Stomach (tissue), 9 donors: ENCODE measurements around the gene SYVN1. TPM values are rescaled to one million over a fixed set of nuclear protein-coding genes. Genes with fewer than 3 reads are reported as not detected.

Experiments
- DNase-seq, 2 donors: peaks; one replicate each; pipeline versions ENCODE4 v3.0.0 to v3.0.0-alpha.2; 2013 to 2019
- H3K27ac ChIP-seq, 5 donors: fragments of 200-600 bp in 4 of 5; sonication (generic) in 4 of 5; one replicate each; pipeline ENCODE4 v1.5.1; 2013 to 2019; ENCODE audit warnings: mild to moderate bottlenecking in 1 of 5, moderate library complexity in 1 of 5
- H3K27me3 ChIP-seq, 3 donors: fragments of 200-600 bp; sonication (generic); one replicate each; pipeline ENCODE4 v1.5.1; 2017 to 2019; ENCODE audit warnings: mixed run types in 1 of 3
- H3K36me3 ChIP-seq, 4 donors: fragments of 200-600 bp; sonication (generic); 1 replicate in 3 of 4; 2 replicates in 1 of 4; pipeline ENCODE4 v1.5.1; 2016 to 2019
- H3K4me1 ChIP-seq, 4 donors: fragments of 200-600 bp; sonication (generic); one replicate each; pipeline ENCODE4 v1.5.1; 2016 to 2019
- H3K4me3 ChIP-seq, 4 donors: fragments of 200-600 bp; sonication (generic) in 3 of 4; one replicate each; pipeline ENCODE4 v1.5.1; 2016 to 2019; ENCODE audit warnings: mild to moderate bottlenecking in 1 of 4
- H3K9me3 ChIP-seq, 4 donors: fragments of 200-600 bp; sonication (generic); one replicate each; pipeline ENCODE4 v1.5.1; 2016 to 2019
- EP300 ChIP-seq: sonication (generic); formaldehyde crosslinking; IDR thresholded peaks from one replicate; pipeline ENCODE4 v1.6.1; 2017; ENCODE audit warnings: antibody characterized with exemption
- POLR2A ChIP-seq, 4 donors: fragments of 450-650 bp; IDR thresholded peaks; one replicate each; pipeline ENCODE4 v1.6.1; 2016; ENCODE audit warnings: antibody characterized with exemption in 4 of 4, control low read depth in 2 of 4, mild to moderate bottlenecking in 1 of 4, moderate library complexity in 1 of 4
- POLR2AphosphoS5 ChIP-seq, 3 donors: sonication (generic); formaldehyde crosslinking; IDR thresholded peaks; one replicate each; pipeline ENCODE4 v1.6.1; 2016; ENCODE audit warnings: antibody characterized with exemption in 3 of 3
- WGBS, 5 donors: extraction: QIAGEN DNeasy Blood & Tissue Kit in 3 of 5; methylation state at CpG; one replicate each; pipeline versions ENCODE4 v1.1.5 to v1.1.7; 2013 to 2018; 5-methylcytosine and 5-hydroxymethylcytosine counted together
- intact Hi-C: fragments of 100-400 bp; cut with DNase I; formaldehyde crosslinking; loops from one replicate; pipeline ENCODE4 v1.15.1; 2023; ENCODE audit warnings: low total_unique reads
- polyA plus RNA-seq, 3 donors: library from polyadenylated mRNA; stranded (reverse); fragments of 200-250 nt; gene quantifications; one replicate each; pipeline ENCODE4 v1.2.3, GENCODE V29; 2013
- total RNA-seq, 5 donors: library from RNA; depleted of rRNA; stranded (reverse); fragments of >200 nt; gene quantifications; one replicate each; pipeline versions ENCODE4 v1.1.0 to v1.2.3, GENCODE V29; 2014 to 2016
- TF ChIP-seq, protein P1 (sequence below), 7 experiments: fragments of 450-650 bp in 4 of 7; fragments of 200-600 bp in 3 of 7; sonication (generic) in 3 of 7; IDR thresholded peaks; one replicate each; pipeline ENCODE4 v1.5.1; 2016 to 2019; ENCODE audit warnings: antibody characterized with exemption in 7 of 7, control low read depth in 2 of 7, mild to moderate bottlenecking in 1 of 7
- donor health status: healthy with polysubstance abuse.
- donor health status: Bipolar disorder and iron deficiency.
- donor health status: healthy.

SYVN1 gene
- total and polyA plus RNA-seq, 8 donors: 7.2 to 75.3 (median 28.8) TPM

DNA sequence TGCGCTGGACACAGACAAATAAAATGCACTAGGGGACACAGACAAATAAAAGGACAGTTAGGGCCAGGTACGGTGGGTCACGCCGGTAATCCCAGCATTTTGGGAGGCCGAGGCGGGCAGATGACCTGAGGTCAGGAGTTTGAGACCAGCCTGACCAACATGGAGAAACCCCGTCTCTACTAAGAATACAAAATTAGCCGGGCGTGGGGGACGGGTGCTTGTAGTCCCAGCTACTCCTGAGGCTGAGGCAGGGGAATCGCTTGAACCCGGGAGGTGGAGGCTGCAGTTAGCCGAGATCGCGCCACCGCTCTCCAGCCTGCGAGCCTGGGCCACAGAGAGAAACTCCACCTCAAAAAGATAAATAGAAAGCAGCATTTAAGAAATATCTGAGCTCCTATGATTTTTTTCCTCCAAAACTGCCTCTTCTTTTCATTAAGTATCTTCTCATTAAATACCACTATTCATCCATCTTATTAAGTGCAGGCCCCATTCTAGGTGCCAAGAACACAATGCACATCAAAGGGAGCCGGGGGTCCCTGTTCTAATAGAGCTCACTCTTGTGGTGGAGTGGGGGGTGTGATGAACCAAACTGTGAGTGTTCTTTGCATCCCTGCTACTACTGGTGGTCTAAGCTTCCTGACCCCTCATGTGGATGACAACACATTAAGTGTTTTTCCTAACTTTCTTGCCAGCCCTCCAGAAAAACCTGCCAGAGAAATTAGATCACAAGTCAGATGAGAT lies 16.1 kb downstream of the SYVN1 start:
- intact Hi-C loops: no loop called here
- 77 to 85% (median 80%) methylated on average over 18 of the region's 18 CpGs for WGBS, 5 donors
- H3K27ac ChIP-seq: peak overlapping the region in 4 of 5 donors; percentile 8 to 93 (median 90)
- no peak for DNase-seq
- no peaks in the 10 kb centered on the region for H3K27me3 ChIP-seq
- H3K9me3 ChIP-seq: no peaks in the 10 kb centered on the region
- no peak overlapping the region for H3K4me3 ChIP-seq
- peaks cover 26 to 42% (median 39%) of the 10 kb centered on the region in 4 donors for H3K36me3 ChIP-seq
- TF ChIP-seq EP300 (no peak), POLR2AphosphoS5 (IDR thresholded peaks at IDR 0.05) (no peak), POLR2A (IDR thresholded peaks at IDR 0.05) (no peak)
- TF ChIP-seq, protein P1, sequence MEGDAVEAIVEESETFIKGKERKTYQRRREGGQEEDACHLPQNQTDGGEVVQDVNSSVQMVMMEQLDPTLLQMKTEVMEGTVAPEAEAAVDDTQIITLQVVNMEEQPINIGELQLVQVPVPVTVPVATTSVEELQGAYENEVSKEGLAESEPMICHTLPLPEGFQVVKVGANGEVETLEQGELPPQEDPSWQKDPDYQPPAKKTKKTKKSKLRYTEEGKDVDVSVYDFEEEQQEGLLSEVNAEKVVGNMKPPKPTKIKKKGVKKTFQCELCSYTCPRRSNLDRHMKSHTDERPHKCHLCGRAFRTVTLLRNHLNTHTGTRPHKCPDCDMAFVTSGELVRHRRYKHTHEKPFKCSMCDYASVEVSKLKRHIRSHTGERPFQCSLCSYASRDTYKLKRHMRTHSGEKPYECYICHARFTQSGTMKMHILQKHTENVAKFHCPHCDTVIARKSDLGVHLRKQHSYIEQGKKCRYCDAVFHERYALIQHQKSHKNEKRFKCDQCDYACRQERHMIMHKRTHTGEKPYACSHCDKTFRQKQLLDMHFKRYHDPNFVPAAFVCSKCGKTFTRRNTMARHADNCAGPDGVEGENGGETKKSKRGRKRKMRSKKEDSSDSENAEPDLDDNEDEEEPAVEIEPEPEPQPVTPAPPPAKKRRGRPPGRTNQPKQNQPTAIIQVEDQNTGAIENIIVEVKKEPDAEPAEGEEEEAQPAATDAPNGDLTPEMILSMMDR (IDR thresholded peaks at IDR 0.05): no peak
- H3K4me1 ChIP-seq: peaks cover 33 to 75% (median 58%) of the 10 kb centered on the region in 4 donors

DNA sequence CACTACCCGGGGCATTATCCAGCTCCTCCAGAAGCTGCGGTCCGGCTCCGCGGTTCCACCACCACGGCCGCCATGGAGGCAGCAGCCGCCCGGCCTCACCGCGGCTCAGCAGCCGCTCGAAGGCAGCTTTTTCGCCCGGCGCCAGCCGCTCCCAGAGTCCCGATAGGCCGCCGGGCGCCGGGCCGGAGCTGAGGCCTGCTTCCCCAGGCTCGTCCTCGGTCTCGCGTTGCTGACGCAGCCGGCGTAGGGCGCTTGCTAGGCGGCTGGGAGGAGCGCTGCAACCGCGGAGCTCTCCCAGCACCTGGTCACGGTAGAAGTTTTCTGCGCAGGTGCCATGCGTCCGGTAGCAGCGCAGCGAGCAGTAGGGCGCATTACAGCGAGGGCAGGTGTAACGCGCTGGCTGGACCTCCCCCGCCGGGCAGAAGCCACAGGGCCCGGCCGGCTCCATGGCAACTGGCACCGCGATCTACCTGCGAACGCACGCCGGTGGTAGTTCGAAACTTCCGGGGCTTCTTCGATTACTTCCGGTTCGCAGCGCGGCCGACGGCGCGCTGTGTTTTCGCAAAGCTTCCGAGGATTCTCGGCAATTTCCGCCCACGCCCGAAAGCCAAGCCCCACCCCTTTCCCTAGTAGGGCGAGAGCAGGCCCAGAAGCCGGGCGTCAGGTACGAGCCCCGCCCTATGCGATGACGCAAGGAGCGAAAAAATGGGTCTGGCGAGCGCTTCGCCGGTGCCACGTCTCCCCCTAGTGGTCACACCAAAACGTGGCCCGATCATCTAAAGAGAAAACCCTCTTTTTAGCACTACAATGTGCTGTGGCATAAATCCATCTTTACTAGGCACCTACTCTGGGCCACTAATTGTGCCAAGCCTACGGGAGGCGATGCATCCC lies 16.9 kb downstream of the SYVN1 start, which contains the start of gene ZNHIT2:
ZNHIT2 (minus strand) TSS at position 496 of the 891 bp plus-strand sequence; CDS start at position 448, 48 bp downstream.
- intact Hi-C loops: no loop called here
- peaks cover 26 to 42% (median 39%) of the 10 kb centered on the region in 4 donors for H3K36me3 ChIP-seq
- TF ChIP-seq POLR2AphosphoS5 (IDR thresholded peaks at IDR 0.05) (peak; percentile 50 to 92 (median 80)), POLR2A (IDR thresholded peaks at IDR 0.05) (peak in 2 of 4 donors; percentile 30 to 31), EP300 (no peak)
- TF ChIP-seq, protein P1 (IDR thresholded peaks at IDR 0.05): peak in 5 of 7 experiments; percentile 85 to 98 (median 95)
- peaks cover 0 to 4% (median 0%) of the 10 kb centered on the region in 3 donors for H3K27me3 ChIP-seq
- H3K27ac ChIP-seq: peak within 1 kb of the TSS; percentile 84 to 93 (median 88)
- DNase-seq: peak; percentile 100
- H3K4me1 ChIP-seq: peaks cover 41 to 75% (median 58%) of the 10 kb centered on the region in 4 donors
- H3K9me3 ChIP-seq: no peaks in the 10 kb centered on the region
- 0 to 1% (median 0%) methylated on average over 39 to 89 of the region's 89 CpGs for WGBS, 5 donors
- H3K4me3 ChIP-seq: peak within 1 kb of the TSS; percentile 82 to 91 (median 86)

DNA sequence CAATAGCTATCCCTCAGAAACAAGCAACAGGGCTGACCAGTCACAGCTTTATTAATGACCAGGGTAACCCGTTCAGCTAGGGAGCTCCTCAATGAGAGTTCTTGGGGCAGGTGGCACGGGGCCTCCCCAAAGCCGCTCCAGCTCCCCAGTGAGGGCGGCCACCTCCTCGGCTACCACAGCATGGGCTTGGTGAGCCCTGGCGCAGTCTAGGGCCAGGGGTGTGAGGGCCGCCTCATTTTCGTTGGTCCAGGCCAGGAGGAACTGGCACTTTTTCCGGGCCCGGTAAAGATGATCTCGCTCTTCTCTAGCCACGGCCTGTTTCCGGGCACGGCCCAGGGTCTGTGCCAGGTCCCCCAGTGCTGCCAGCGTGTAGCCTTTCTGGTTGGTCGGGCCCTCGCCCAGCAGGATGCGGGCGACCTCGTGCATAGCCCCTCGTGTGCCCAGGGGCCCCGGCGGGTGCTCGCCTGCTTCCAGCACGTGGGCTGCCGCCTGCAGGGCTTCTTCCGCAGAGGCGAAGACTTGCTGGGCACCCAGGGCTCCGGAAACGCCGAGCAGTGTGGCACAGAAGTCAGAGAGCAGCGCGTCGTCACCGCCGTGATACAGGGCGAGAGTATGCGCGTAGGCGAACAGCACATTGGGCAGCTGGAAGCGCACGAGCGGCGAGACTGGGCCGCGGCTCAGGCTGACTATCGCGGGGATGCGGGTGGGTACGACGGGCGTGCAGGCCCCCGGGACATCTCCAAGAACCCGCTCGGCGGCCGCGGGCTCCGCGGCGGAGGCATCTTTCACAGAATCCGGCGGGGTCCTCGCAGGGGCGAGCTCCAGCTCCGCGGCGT lies 17.7 kb downstream of the SYVN1 start:
- H3K9me3 ChIP-seq: no peaks in the 10 kb centered on the region
- intact Hi-C loops: no loop called here
- peak overlapping the region; percentile 84 to 93 (median 88) for H3K27ac ChIP-seq
- peak; percentile 42 to 75 for DNase-seq
- peaks cover 0 to 4% (median 0%) of the 10 kb centered on the region in 3 donors for H3K27me3 ChIP-seq
- H3K4me1 ChIP-seq: peaks cover 48 to 82% (median 64%) of the 10 kb centered on the region in 4 donors
- H3K36me3 ChIP-seq: peaks cover 26 to 42% (median 39%) of the 10 kb centered on the region in 4 donors
- 5 to 19% (median 14%) methylated on average over 43 to 68 of the region's 68 CpGs for WGBS, 5 donors
- TF ChIP-seq EP300 (no peak), POLR2AphosphoS5 (IDR thresholded peaks at IDR 0.05) (peak in 1 of 3 donors; percentile 65), POLR2A (IDR thresholded peaks at IDR 0.05) (peak in 1 of 4 donors; percentile 22)
- TF ChIP-seq, protein P1 (IDR thresholded peaks at IDR 0.05): no peak
- peak overlapping the region; percentile 82 to 91 (median 86) for H3K4me3 ChIP-seq
